ENCODE results near the gene ADAMTS16.

The ADAMTS16 gene

DNA sequence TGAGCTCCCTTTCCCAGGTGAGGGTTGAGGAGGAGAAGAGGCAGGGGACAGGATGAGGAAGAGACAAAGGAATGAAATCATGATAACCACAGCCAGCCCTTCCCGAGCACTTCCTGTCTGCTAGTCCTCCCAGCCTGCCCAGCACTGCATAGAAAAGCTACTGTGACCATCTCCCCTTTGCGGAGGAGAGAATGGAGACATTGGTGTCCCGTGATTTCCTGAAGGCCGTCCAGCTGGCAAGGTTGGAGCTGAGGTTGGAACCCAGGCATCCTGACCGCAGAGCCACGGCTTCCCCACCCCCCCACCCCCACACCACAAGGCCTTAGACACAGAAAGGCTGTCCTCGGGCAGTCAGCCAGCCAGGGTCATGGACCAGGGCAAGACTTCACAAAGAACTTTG is 151.2 kb downstream of the ADAMTS16 start:
- WGBS (ENCODE audit: insufficient coverage), result 82% methylated on average over 5 of the region's 7 CpGs
- H3K27me3 ChIP-seq (replicated peaks in 2 of 5; ENCODE audit: control insufficient read depth in 4 of 5, insufficient read depth in 5 of 5, low read length in 4 of 5), result no peaks in the 10 kb centered on the region
- no peak for DNase-seq
- no peaks in the 10 kb centered on the region for H3K4me1 ChIP-seq (ENCODE audit: control extremely low read depth in 1 of 4, control insufficient read depth in 4 of 4, insufficient read depth in 4 of 4, low read length in 3 of 4)
- peaks cover 0 to 2% (median 0%) of the 10 kb centered on the region in 5 experiments for H3K9me3 ChIP-seq (ENCODE audit: control extremely low read depth in 1 of 5, control insufficient read depth in 4 of 5, insufficient read depth in 2 of 5, low read depth in 1 of 5, low read length in 4 of 5)
- POLR2A ChIA-PET, result no interaction called here
- H3K4me3 ChIP-seq (ENCODE audit: control insufficient read depth in 1 of 7, extremely low read depth in 1 of 7, insufficient read depth in 4 of 7, low read depth in 2 of 7, low read length in 6 of 7), result no peak overlapping the region
- CTCF ChIA-PET, result no interaction called here
- H3K36me3 ChIP-seq (ENCODE audit: control insufficient read depth in 4 of 4, insufficient read depth in 4 of 4, low read length in 3 of 4), result no peaks in the 10 kb centered on the region
- H3K27ac ChIP-seq (ENCODE audit: insufficient read depth in 1 of 2, low read depth in 1 of 2, low read length in 2 of 2, poor library complexity in 1 of 2, severe bottlenecking in 2 of 2), result no peak overlapping the region

DNA sequence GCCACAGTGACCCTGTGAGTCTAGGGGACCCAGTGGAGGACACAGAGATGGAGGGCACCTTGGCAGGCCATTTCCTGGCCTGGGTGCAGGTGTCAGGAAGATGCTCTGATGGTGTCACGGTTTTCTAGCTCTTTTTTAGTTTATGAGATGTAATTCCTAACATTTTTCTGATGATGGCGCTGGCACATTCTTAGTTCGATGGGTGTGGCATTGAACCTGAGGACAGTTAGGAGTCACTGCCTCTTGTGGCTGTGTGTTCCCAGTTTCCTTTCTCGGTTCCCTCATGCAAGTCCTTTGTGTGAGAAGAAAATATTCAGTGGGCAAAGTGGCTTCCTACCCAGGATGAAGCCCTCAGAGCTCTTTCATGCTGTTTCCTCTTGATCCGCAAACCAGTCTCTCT is 152.9 kb downstream of the ADAMTS16 start:
- H3K4me3 ChIP-seq (ENCODE audit: control insufficient read depth in 1 of 7, extremely low read depth in 1 of 7, insufficient read depth in 4 of 7, low read depth in 2 of 7, low read length in 6 of 7), result no peak overlapping the region
- H3K9me3 ChIP-seq (ENCODE audit: control extremely low read depth in 1 of 5, control insufficient read depth in 4 of 5, insufficient read depth in 2 of 5, low read depth in 1 of 5, low read length in 4 of 5), result peaks cover 0 to 2% (median 0%) of the 10 kb centered on the region in 5 experiments
- no peak for DNase-seq
- H3K27me3 ChIP-seq (replicated peaks in 2 of 5; ENCODE audit: control insufficient read depth in 4 of 5, insufficient read depth in 5 of 5, low read length in 4 of 5), result no peaks in the 10 kb centered on the region
- no peak overlapping the region for H3K27ac ChIP-seq (ENCODE audit: insufficient read depth in 1 of 2, low read depth in 1 of 2, low read length in 2 of 2, poor library complexity in 1 of 2, severe bottlenecking in 2 of 2)
- no peaks in the 10 kb centered on the region for H3K36me3 ChIP-seq (ENCODE audit: control insufficient read depth in 4 of 4, insufficient read depth in 4 of 4, low read length in 3 of 4)
- POLR2A ChIA-PET, result no interaction called here
- CTCF ChIA-PET, result no interaction called here
- WGBS (ENCODE audit: insufficient coverage), result 66% methylated on average over 4 of the region's 5 CpGs
- H3K4me1 ChIP-seq (ENCODE audit: control extremely low read depth in 1 of 4, control insufficient read depth in 4 of 4, insufficient read depth in 4 of 4, low read length in 3 of 4), result no peaks in the 10 kb centered on the region

- ChIA-PET POLR2A (no interaction called here), CTCF (no interaction called here)
- Histone ChIP-seq H3K4me3 (ENCODE audit: control insufficient read depth in 1 of 7, extremely low read depth in 1 of 7, insufficient read depth in 4 of 7, low read depth in 2 of 7, low read length in 6 of 7) (no peak overlapping the region), H3K27me3 (replicated peaks in 2 of 5; ENCODE audit: control insufficient read depth in 4 of 5, insufficient read depth in 5 of 5, low read length in 4 of 5) (no peaks in the 10 kb centered on the region), H3K36me3 (ENCODE audit: control insufficient read depth in 4 of 4, insufficient read depth in 4 of 4, low read length in 3 of 4) (no peaks in the 10 kb centered on the region), H3K4me1 (ENCODE audit: control extremely low read depth in 1 of 4, control insufficient read depth in 4 of 4, insufficient read depth in 4 of 4, low read length in 3 of 4) (no peaks in the 10 kb centered on the region), H3K9me3 (ENCODE audit: control extremely low read depth in 1 of 5, control insufficient read depth in 4 of 5, insufficient read depth in 2 of 5, low read depth in 1 of 5, low read length in 4 of 5) (peaks cover 0 to 2% (median 0%) of the 10 kb centered on the region in 5 experiments), H3K27ac (ENCODE audit: insufficient read depth in 1 of 2, low read depth in 1 of 2, low read length in 2 of 2, poor library complexity in 1 of 2, severe bottlenecking in 2 of 2) (no peak overlapping the region)
- no peak for DNase-seq
- WGBS (ENCODE audit: insufficient coverage), result 100% methylated on average over 1 of the region's 1 CpG
Observed at GRCh38 chr5:5294429-5294828, 154.3 kb downstream of the ADAMTS16 start.

GRCh38 chr5:5295351-5295750 is 155.2 kb downstream of the ADAMTS16 start:
- WGBS (ENCODE audit: insufficient coverage), result 94% methylated on average over 4 of the region's 4 CpGs
- Histone ChIP-seq H3K27me3 (replicated peaks in 2 of 5; ENCODE audit: control insufficient read depth in 4 of 5, insufficient read depth in 5 of 5, low read length in 4 of 5) (no peaks in the 10 kb centered on the region), H3K9me3 (ENCODE audit: control extremely low read depth in 1 of 5, control insufficient read depth in 4 of 5, insufficient read depth in 2 of 5, low read depth in 1 of 5, low read length in 4 of 5) (peaks cover 0 to 6% (median 0%) of the 10 kb centered on the region in 5 experiments), H3K36me3 (ENCODE audit: control insufficient read depth in 4 of 4, insufficient read depth in 4 of 4, low read length in 3 of 4) (no peaks in the 10 kb centered on the region), H3K27ac (ENCODE audit: insufficient read depth in 1 of 2, low read depth in 1 of 2, low read length in 2 of 2, poor library complexity in 1 of 2, severe bottlenecking in 2 of 2) (no peak overlapping the region), H3K4me1 (ENCODE audit: control extremely low read depth in 1 of 4, control insufficient read depth in 4 of 4, insufficient read depth in 4 of 4, low read length in 3 of 4) (no peaks in the 10 kb centered on the region), H3K4me3 (ENCODE audit: control insufficient read depth in 1 of 7, extremely low read depth in 1 of 7, insufficient read depth in 4 of 7, low read depth in 2 of 7, low read length in 6 of 7) (no peak overlapping the region)
- DNase-seq, result no peak
- ChIA-PET CTCF (interaction anchor here (1.0 kb wide), 1 partner anchor 9 kb away, joined by 3 read pairs; no protein-coding TSS in a partner anchor), POLR2A (no interaction called here)

- Histone ChIP-seq H3K4me3 (ENCODE audit: control insufficient read depth in 1 of 7, extremely low read depth in 1 of 7, insufficient read depth in 4 of 7, low read depth in 2 of 7, low read length in 6 of 7) (no peak overlapping the region), H3K27ac (ENCODE audit: insufficient read depth in 1 of 2, low read depth in 1 of 2, low read length in 2 of 2, poor library complexity in 1 of 2, severe bottlenecking in 2 of 2) (no peak overlapping the region), H3K4me1 (ENCODE audit: control extremely low read depth in 1 of 4, control insufficient read depth in 4 of 4, insufficient read depth in 4 of 4, low read length in 3 of 4) (no peaks in the 10 kb centered on the region), H3K36me3 (ENCODE audit: control insufficient read depth in 4 of 4, insufficient read depth in 4 of 4, low read length in 3 of 4) (no peaks in the 10 kb centered on the region), H3K9me3 (ENCODE audit: control extremely low read depth in 1 of 5, control insufficient read depth in 4 of 5, insufficient read depth in 2 of 5, low read depth in 1 of 5, low read length in 4 of 5) (peaks cover 0 to 6% (median 0%) of the 10 kb centered on the region in 5 experiments), H3K27me3 (replicated peaks in 2 of 5; ENCODE audit: control insufficient read depth in 4 of 5, insufficient read depth in 5 of 5, low read length in 4 of 5) (no peaks in the 10 kb centered on the region)
- ChIA-PET POLR2A (no interaction called here), CTCF (interaction anchor here (1.0 kb wide), 1 partner anchor 10 kb away, joined by 3 read pairs; no protein-coding TSS in a partner anchor)
- no peak for DNase-seq
- 92% methylated on average over 2 of the region's 6 CpGs for WGBS (ENCODE audit: insufficient coverage)
Observed at GRCh38 chr5:5296051-5296450, 155.9 kb downstream of the ADAMTS16 start.

GRCh38 chr5:5297432-5298067 is 157.4 kb downstream of the ADAMTS16 start:
- WGBS (ENCODE audit: insufficient coverage), result 78% methylated on average over 8 of the region's 9 CpGs
- no peak for DNase-seq
- ChIA-PET CTCF (no interaction called here), POLR2A (no interaction called here)
- H3K4me3 ChIP-seq (ENCODE audit: control insufficient read depth in 1 of 7, extremely low read depth in 1 of 7, insufficient read depth in 4 of 7, low read depth in 2 of 7, low read length in 6 of 7), result no peak overlapping the region
- H3K4me1 ChIP-seq (ENCODE audit: control extremely low read depth in 1 of 4, control insufficient read depth in 4 of 4, insufficient read depth in 4 of 4, low read length in 3 of 4), result no peaks in the 10 kb centered on the region
- H3K27me3 ChIP-seq (replicated peaks in 2 of 5; ENCODE audit: control insufficient read depth in 4 of 5, insufficient read depth in 5 of 5, low read length in 4 of 5), result no peaks in the 10 kb centered on the region
- no peak overlapping the region for H3K27ac ChIP-seq (ENCODE audit: insufficient read depth in 1 of 2, low read depth in 1 of 2, low read length in 2 of 2, poor library complexity in 1 of 2, severe bottlenecking in 2 of 2)
- H3K9me3 ChIP-seq (ENCODE audit: control extremely low read depth in 1 of 5, control insufficient read depth in 4 of 5, insufficient read depth in 2 of 5, low read depth in 1 of 5, low read length in 4 of 5), result peaks cover 0 to 13% (median 2%) of the 10 kb centered on the region in 5 experiments
- no peaks in the 10 kb centered on the region for H3K36me3 ChIP-seq (ENCODE audit: control insufficient read depth in 4 of 4, insufficient read depth in 4 of 4, low read length in 3 of 4)

DNA sequence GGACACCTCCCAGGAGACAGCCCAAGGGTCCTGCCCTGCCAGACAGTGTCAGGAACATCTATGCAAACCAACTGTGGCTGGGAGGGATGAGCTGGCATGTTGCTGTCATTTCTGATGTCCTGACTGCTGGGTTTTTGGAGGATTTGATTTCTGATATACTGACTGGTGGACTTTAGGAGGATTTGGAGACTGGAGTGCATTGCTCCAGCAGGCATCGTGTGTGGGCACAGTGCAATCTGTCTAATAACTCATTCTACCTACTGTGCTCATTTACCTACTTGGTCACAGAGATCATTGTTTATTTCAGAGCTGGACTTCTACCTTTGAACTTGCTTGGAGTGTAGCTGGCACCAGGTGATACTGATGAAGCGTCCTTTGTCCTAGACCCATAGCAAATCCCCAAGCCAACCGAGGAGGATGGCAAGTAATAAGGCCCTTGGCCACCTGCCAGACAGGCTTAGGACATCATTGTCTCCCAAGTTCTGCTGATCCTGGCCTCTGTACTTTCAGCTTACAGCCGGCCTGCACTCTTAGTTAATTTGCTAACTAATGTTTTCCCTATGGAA is 158.0 kb downstream of the ADAMTS16 start:
- ChIA-PET POLR2A (no interaction called here), CTCF (no interaction called here)
- WGBS (ENCODE audit: insufficient coverage), result 86% methylated on average over 2 of the region's 4 CpGs
- Histone ChIP-seq H3K9me3 (ENCODE audit: control extremely low read depth in 1 of 5, control insufficient read depth in 4 of 5, insufficient read depth in 2 of 5, low read depth in 1 of 5, low read length in 4 of 5) (peaks cover 0 to 12% (median 2%) of the 10 kb centered on the region in 5 experiments), H3K4me1 (ENCODE audit: control extremely low read depth in 1 of 4, control insufficient read depth in 4 of 4, insufficient read depth in 4 of 4, low read length in 3 of 4) (no peaks in the 10 kb centered on the region), H3K27ac (ENCODE audit: insufficient read depth in 1 of 2, low read depth in 1 of 2, low read length in 2 of 2, poor library complexity in 1 of 2, severe bottlenecking in 2 of 2) (no peak overlapping the region), H3K36me3 (ENCODE audit: control insufficient read depth in 4 of 4, insufficient read depth in 4 of 4, low read length in 3 of 4) (no peaks in the 10 kb centered on the region), H3K4me3 (ENCODE audit: control insufficient read depth in 1 of 7, extremely low read depth in 1 of 7, insufficient read depth in 4 of 7, low read depth in 2 of 7, low read length in 6 of 7) (no peak overlapping the region), H3K27me3 (replicated peaks in 2 of 5; ENCODE audit: control insufficient read depth in 4 of 5, insufficient read depth in 5 of 5, low read length in 4 of 5) (no peaks in the 10 kb centered on the region)
- no peak for DNase-seq
